HCT116 (cell line): Measurements from ENCODE around the gene CEP41. TPM values are rescaled to one million over a fixed set of nuclear protein-coding genes. Genes with fewer than 3 reads are reported as not detected.

Experiments
- ATAC-seq: fragments of 200-7000 bp; cut with Tn5 transposase; 2 replicates; pipeline ENCODE4 v1.9.1; 2020; ENCODE audit warnings: mild to moderate bottlenecking, moderate library complexity
- BruUV-seq: library from RNA; stranded (reverse); fragments of 400-500 nt; replicated peaks from 2 replicates; lab custom pipeline; 2021; lab: Mats Ljungman, UMichigan
- CTCF ChIA-PET: fragments of 300-600 bp; sonication (Branson Sonifier 250); formaldehyde crosslinking; loops from one replicate; lab custom pipeline; 2021; ENCODE audit warnings: antibody characterized with exemption; lab: Charles Lee
- POLR2A ChIA-PET: fragments of 300-600, 350-600 bp; sonication (Branson Sonifier 250); formaldehyde crosslinking; loops from one replicate; lab custom pipeline; 2021; ENCODE audit warnings: antibody characterized with exemption; lab: Charles Lee
- RAD21 ChIA-PET, 2 experiments: fragments of 300-600 bp; sonication (Branson Sonifier 250); formaldehyde crosslinking; loops; one replicate each; lab custom pipeline; 2023; ENCODE audit warnings: low total read pairs in 2 of 2; ENCODE audit not compliant: uncharacterized antibody in 2 of 2, unreplicated experiment in 2 of 2, low non-redundant PET in 1 of 2; lab: Charles Lee
- DNase-seq: peaks from one replicate; pipeline ENCODE4 v3.0.0-alpha.2; 2010; ENCODE audit warnings: low read depth, low spot score
- H2AFZ ChIP-seq: fragments of 200-600 bp; shearing (Covaris generic), sonication (generic); 2 replicates; pipeline ENCODE4 v1.6.1; 2017; ENCODE audit warnings: low read depth, mixed run types, mixed read lengths, antibody characterized with exemption, low read length; ENCODE audit not compliant: poor library complexity, severe bottlenecking
- H3K27ac ChIP-seq: 2 replicates; pipeline ENCODE4 v1.5.1; 2012; ENCODE audit warnings: low read depth, low read length
- H3K27me3 ChIP-seq: fragments of 200-600 bp; sonication (generic); 2 replicates; pipeline ENCODE4 v1.6.1; 2016; ENCODE audit warnings: mixed run types, low read length, mixed read lengths; ENCODE audit not compliant: insufficient read depth
- H3K36me3 ChIP-seq, 2 experiments: fragments of 200-500 bp in 1 of 2; fragments of 200-600 bp in 1 of 2; sonication (Bioruptor generic) in 1 of 2; sonication (generic) in 1 of 2; 2 replicates each; pipeline versions ENCODE4 v1.5.1 to v1.6.1; 2014 to 2016; ENCODE audit warnings: low read length in 2 of 2, inconsistent platforms in 1 of 2, mixed read lengths in 1 of 2, mixed run types in 1 of 2; ENCODE audit not compliant: insufficient read depth in 2 of 2, control insufficient read depth in 1 of 2
- H3K4me1 ChIP-seq, 2 experiments: fragments of 200-600 bp in 1 of 2; sonication (generic) in 1 of 2; 2 replicates each; pipeline versions ENCODE4 v1.5.1 to v1.6.1; 2012 to 2017; ENCODE audit warnings: low read length in 2 of 2, inconsistent platforms in 1 of 2, mild to moderate bottlenecking in 1 of 2, mixed read lengths in 1 of 2, mixed run types in 1 of 2, moderate library complexity in 1 of 2; ENCODE audit not compliant: insufficient read depth in 2 of 2, control insufficient read depth in 1 of 2
- H3K4me2 ChIP-seq: fragments of 200-600 bp; sonication (generic); 2 replicates; pipeline ENCODE4 v1.6.1; 2017; ENCODE audit warnings: mixed run types, low read length, mixed read lengths
- H3K4me3 ChIP-seq, 2 experiments: fragments of 200-600 bp in 1 of 2; sonication (generic) in 1 of 2; replicated peaks in 1 of 2; 2 replicates each; pipeline ENCODE4 v1.5.1; 2011 to 2016; ENCODE audit warnings: low read length in 2 of 2, control low read depth in 1 of 2, low read depth in 1 of 2, mild to moderate bottlenecking in 1 of 2, mixed read lengths in 1 of 2, mixed run types in 1 of 2
- H3K79me2 ChIP-seq: fragments of 200-600 bp; sonication (generic); 2 replicates; pipeline ENCODE4 v1.6.1; 2017; ENCODE audit warnings: mild to moderate bottlenecking, mixed run types, low read length, moderate library complexity, mixed read lengths; ENCODE audit not compliant: insufficient read depth
- H3K9ac ChIP-seq: fragments of 200-600 bp; sonication (generic); 2 replicates; pipeline ENCODE4 v1.6.1; 2016; ENCODE audit warnings: low read length, mixed read lengths
- H3K9me2 ChIP-seq: fragments of 200-600 bp; sonication (generic), shearing (Covaris generic); 2 replicates; pipeline ENCODE4 v1.6.1; 2017; ENCODE audit warnings: mixed run types, mild to moderate bottlenecking, moderate library complexity; ENCODE audit not compliant: insufficient read depth
- H3K9me3 ChIP-seq, 2 experiments: fragments of 200-500 bp in 1 of 2; fragments of 200-600 bp in 1 of 2; sonication (Bioruptor generic) in 1 of 2; sonication (generic) in 1 of 2; 2 replicates each; pipeline ENCODE4 v1.6.1; 2014 to 2017; ENCODE audit warnings: low read length in 2 of 2, mixed read lengths in 2 of 2, inconsistent platforms in 1 of 2, low read depth in 1 of 2, mild to moderate bottlenecking in 1 of 2, mixed run types in 1 of 2, moderate library complexity in 1 of 2; ENCODE audit not compliant: control insufficient read depth in 1 of 2, insufficient read depth in 1 of 2
- H4K20me1 ChIP-seq: fragments of 200-600 bp; sonication (generic), shearing (Covaris generic); 2 replicates; pipeline ENCODE4 v1.6.1; 2017; ENCODE audit warnings: mixed run types, mild to moderate bottlenecking, moderate library complexity; ENCODE audit not compliant: insufficient read depth
- CBX3 ChIP-seq: IDR thresholded peaks from 2 replicates; pipeline ENCODE4 v1.6.1; 2012; ENCODE audit warnings: low read depth
- CEBPB ChIP-seq: IDR thresholded peaks from 2 replicates; pipeline ENCODE4 v1.6.1; 2012; ENCODE audit warnings: low read depth
- CTCF ChIP-seq, 3 experiments: fragments of 200-600 bp in 1 of 3; sonication (generic) in 1 of 3; IDR thresholded peaks in 2 of 3; conservative IDR thresholded peaks in 1 of 3; 2 replicates each; pipeline ENCODE4 v1.5.1; 2012 to 2017; ENCODE audit warnings: low read depth in 2 of 3, low read length in 2 of 3, antibody characterized with exemption in 1 of 3, borderline replicate concordance in 1 of 3, control low read depth in 1 of 3, mild to moderate bottlenecking in 1 of 3, mixed read lengths in 1 of 3, mixed run types in 1 of 3, moderate library complexity in 1 of 3; ENCODE audit not compliant: insufficient read depth in 1 of 3
- ELF1 ChIP-seq: IDR thresholded peaks from 2 replicates; pipeline ENCODE4 v1.6.1; 2012; ENCODE audit warnings: low read depth, borderline replicate concordance
- EZH2 ChIP-seq: fragments of 200-600 bp; sonication (generic); IDR thresholded peaks from 2 replicates; pipeline ENCODE4 v1.6.1; 2017; ENCODE audit warnings: antibody characterized with exemption, mixed run types
- POLR2A ChIP-seq: IDR thresholded peaks from 2 replicates; pipeline ENCODE4 v1.7.0; 2011; ENCODE audit warnings: borderline replicate concordance; ENCODE audit not compliant: insufficient read depth, insufficient read length; ENCODE audit errors: extremely low read depth
- POLR2AphosphoS5 ChIP-seq: IDR thresholded peaks from 2 replicates; pipeline ENCODE4 v1.6.1; 2011; ENCODE audit warnings: mild to moderate bottlenecking, low read depth, low read length, moderate library complexity
- SIN3A ChIP-seq: IDR thresholded peaks from 2 replicates; pipeline ENCODE4 v1.6.1; 2012; ENCODE audit warnings: low read depth
- SRF ChIP-seq: IDR thresholded peaks from 2 replicates; pipeline ENCODE4 v1.6.1; 2012; ENCODE audit warnings: low read depth
- ZBTB33 ChIP-seq: IDR thresholded peaks from 2 replicates; pipeline ENCODE4 v1.6.1; 2011; ENCODE audit warnings: mild to moderate bottlenecking, low read length, moderate library complexity; ENCODE audit not compliant: insufficient replicate concordance; ENCODE audit errors: extremely low read depth
- ZNF274 ChIP-seq: fragments of 200-500 bp; sonication (Bioruptor generic); IDR thresholded peaks from 2 replicates; pipeline ENCODE4 v1.6.1; 2014; ENCODE audit warnings: mild to moderate bottlenecking, low read depth, low read length, inconsistent platforms
- intact Hi-C: fragments of 100-400 bp; cut with micrococcal nuclease; formaldehyde crosslinking; loops from 2 replicates; pipeline ENCODE4 v1.10.0; 2022
- total RNA-seq: library from RNA; stranded (reverse); gene quantifications from one replicate; pipeline ENCODE4 v1.2.1, GENCODE V29; 2021; ENCODE audit not compliant: unreplicated experiment
- TF ChIP-seq, protein P1 (sequence below): IDR thresholded peaks from 2 replicates; pipeline ENCODE4 v1.6.1; 2012

CEP41 gene
- total RNA-seq, 1 experiment from 2014 or later = 13.6 TPM

DNA sequence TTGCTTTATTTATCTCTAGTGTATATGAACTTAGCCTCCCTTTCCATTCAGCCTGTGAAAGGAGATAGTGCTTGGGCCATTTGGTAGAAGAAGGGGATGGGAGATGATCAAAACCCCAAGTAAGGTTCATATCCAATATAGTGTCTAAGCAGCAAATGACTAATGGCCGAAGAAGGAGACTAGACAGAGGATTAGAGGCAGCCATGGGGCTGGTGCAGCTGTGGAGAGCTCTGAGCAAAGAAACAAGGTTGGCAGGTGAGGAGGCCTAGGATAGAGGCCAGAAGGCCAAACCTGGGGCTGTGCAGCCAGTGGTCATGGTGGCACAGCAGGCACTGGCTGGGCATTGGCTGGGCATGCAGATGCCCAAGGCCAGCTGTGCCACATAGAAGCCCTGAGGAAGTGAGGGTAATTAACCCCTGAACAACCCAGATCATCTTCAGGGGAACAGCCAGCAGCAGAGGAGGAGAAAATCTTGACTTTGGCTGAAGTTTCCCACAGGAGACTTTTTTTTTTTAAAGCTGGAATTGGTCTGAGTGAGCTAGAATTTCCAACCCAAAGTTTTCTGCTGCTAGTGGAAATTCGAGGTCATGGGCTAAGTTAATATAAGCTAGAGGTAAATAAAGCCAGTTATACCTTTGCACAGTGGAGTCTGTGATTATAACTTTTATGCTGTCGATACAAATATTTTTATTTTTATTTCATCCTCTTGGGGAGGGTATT, 70.8 kb downstream of the CEP41 start:
- Histone ChIP-seq H3K79me2 (no peaks in the 10 kb centered on the region), H3K4me2 (no peak overlapping the region), H3K27ac (no peak overlapping the region), H3K9me3 (no peaks in the 10 kb centered on the region), H4K20me1 (no peaks in the 10 kb centered on the region), H3K9me2 (no peaks in the 10 kb centered on the region), H3K27me3 (no peaks in the 10 kb centered on the region), H3K9ac (no peak overlapping the region), H2AFZ (no peak overlapping the region), H3K36me3 (no peaks in the 10 kb centered on the region), H3K4me3 (no peak overlapping the region), H3K4me1 (peaks cover 17 to 41% of the 10 kb centered on the region in 2 experiments)
- no peak for TF ChIP-seq ELF1
- TF ChIP-seq POLR2AphosphoS5 = no peak
- TF ChIP-seq, protein P1, sequence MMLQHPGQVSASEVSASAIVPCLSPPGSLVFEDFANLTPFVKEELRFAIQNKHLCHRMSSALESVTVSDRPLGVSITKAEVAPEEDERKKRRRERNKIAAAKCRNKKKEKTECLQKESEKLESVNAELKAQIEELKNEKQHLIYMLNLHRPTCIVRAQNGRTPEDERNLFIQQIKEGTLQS = no peak
- TF ChIP-seq ZNF274 = no peak
- TF ChIP-seq SIN3A = no peak
- no peak for TF ChIP-seq ZBTB33
- no peak for TF ChIP-seq EZH2
- TF ChIP-seq CBX3 = no peak
- TF ChIP-seq CEBPB = no peak
- TF ChIP-seq SRF = no peak
- no peak for TF ChIP-seq CTCF (IDR thresholded peaks at IDR 0.05 in 2 of 3, conservative IDR thresholded peaks at IDR 0.05 in 1 of 3; ENCODE audit: borderline replicate concordance in 1 of 3, insufficient read depth in 1 of 3, low read depth in 2 of 3, low read length in 2 of 3)
- TF ChIP-seq POLR2A = no peak
- intact Hi-C loops = no loop called here
- ATAC-seq (no peak), DNase-seq (no peak)
- no TSS peak for BruUV-seq
- CTCF ChIA-PET = no interaction called here
- POLR2A ChIA-PET = no interaction called here
- RAD21 ChIA-PET = no interaction called here
